Mesenchymal stem cell (in vitro differentiated cells and primary cell): ENCODE data around the gene RAB3GAP1.

Source experiments
- DNase-seq: peaks from one replicate; pipeline ENCODE4 v3.0.0-alpha.2; 2013
- H2AFZ ChIP-seq: one replicate; pipeline ENCODE4 v1.6.1; 2013; ENCODE audit warnings: low read depth, mild to moderate bottlenecking, control low read depth, inconsistent platforms, low read length, moderate library complexity
- H2AK5ac ChIP-seq: 2 replicates; pipeline ENCODE4 v1.6.1; 2013; ENCODE audit warnings: low read length, moderate library complexity, mild to moderate bottlenecking, inconsistent platforms; ENCODE audit not compliant: severe bottlenecking
- H2BK120ac ChIP-seq: one replicate; pipeline ENCODE4 v1.6.1; 2013; ENCODE audit warnings: low read depth, mild to moderate bottlenecking, inconsistent platforms, low read length, moderate library complexity
- H2BK12ac ChIP-seq, 2 experiments: one replicate each; pipeline ENCODE4 v1.6.1; 2013; ENCODE audit warnings: inconsistent platforms in 2 of 2, low read length in 2 of 2, mild to moderate bottlenecking in 2 of 2, moderate library complexity in 2 of 2, control low read depth in 1 of 2
- H2BK15ac ChIP-seq: one replicate; pipeline ENCODE4 v1.6.1; 2013; ENCODE audit warnings: mild to moderate bottlenecking, low read depth, inconsistent platforms; ENCODE audit not compliant: poor library complexity, severe bottlenecking
- H2BK5ac ChIP-seq: 2 replicates; pipeline ENCODE4 v1.6.1; 2013; ENCODE audit warnings: low read depth, mild to moderate bottlenecking, low read length, control low read depth, inconsistent platforms; ENCODE audit not compliant: poor library complexity, severe bottlenecking
- H3K14ac ChIP-seq, 2 experiments: one replicate each; pipeline ENCODE4 v1.6.1; 2013; ENCODE audit warnings: inconsistent platforms in 2 of 2, low read length in 2 of 2, control low read depth in 1 of 2, mild to moderate bottlenecking in 1 of 2, moderate library complexity in 1 of 2
- H3K18ac ChIP-seq, 2 experiments: one replicate each; pipeline ENCODE4 v1.6.1; 2013; ENCODE audit warnings: inconsistent platforms in 2 of 2, low read length in 2 of 2, control low read depth in 1 of 2, low read depth in 1 of 2, mild to moderate bottlenecking in 1 of 2
- H3K23ac ChIP-seq, 2 experiments: one replicate each; pipeline ENCODE4 v1.6.1; 2013; ENCODE audit warnings: inconsistent platforms in 2 of 2, low read length in 2 of 2, mild to moderate bottlenecking in 2 of 2, moderate library complexity in 2 of 2, control low read depth in 1 of 2
- H3K27ac ChIP-seq: 2 replicates; pipeline ENCODE4 v1.5.1; 2013; ENCODE audit warnings: mild to moderate bottlenecking, moderate library complexity, low read length, control low read depth, inconsistent platforms; ENCODE audit not compliant: poor library complexity, severe bottlenecking
- H3K27me3 ChIP-seq, 2 experiments: 2 replicates each; pipeline versions ENCODE4 v1.6.1 to v1.7.0; 2013; ENCODE audit warnings: low read length in 2 of 2, mild to moderate bottlenecking in 2 of 2, moderate library complexity in 2 of 2, control low read depth in 1 of 2, inconsistent platforms in 1 of 2; ENCODE audit not compliant: control insufficient read depth in 1 of 2, insufficient read depth in 1 of 2
- H3K36me3 ChIP-seq, 2 experiments: 2 replicates each; pipeline versions ENCODE4 v1.6.1 to v1.7.0; 2013; ENCODE audit warnings: low read length in 2 of 2, control low read depth in 1 of 2, inconsistent platforms in 1 of 2, low read depth in 1 of 2, mild to moderate bottlenecking in 1 of 2; ENCODE audit not compliant: insufficient read depth in 2 of 2, control insufficient read depth in 1 of 2
- H3K4ac ChIP-seq, 2 experiments: one replicate each; pipeline ENCODE4 v1.6.1; 2013; ENCODE audit warnings: inconsistent platforms in 2 of 2, low read length in 2 of 2, mild to moderate bottlenecking in 2 of 2, moderate library complexity in 2 of 2, control low read depth in 1 of 2, low read depth in 1 of 2
- H3K4me1 ChIP-seq: 2 replicates; pipeline ENCODE4 v1.6.1; 2013; ENCODE audit warnings: low read depth, low read length, control low read depth; ENCODE audit not compliant: control insufficient read depth, insufficient read depth
- H3K4me2 ChIP-seq: 2 replicates; pipeline ENCODE4 v1.6.1; 2013; ENCODE audit warnings: low read length, mild to moderate bottlenecking, inconsistent platforms; ENCODE audit not compliant: poor library complexity, severe bottlenecking
- H3K4me3 ChIP-seq, 2 experiments: 2 replicates each; pipeline versions ENCODE4 v1.5.1 to v1.7.0; 2013; ENCODE audit warnings: low read length in 2 of 2, mild to moderate bottlenecking in 2 of 2, control low read depth in 1 of 2, low read depth in 1 of 2; ENCODE audit not compliant: insufficient read depth in 1 of 2
- H3K79me1 ChIP-seq: replicated peaks from 2 replicates; pipeline ENCODE4 v1.6.1; 2013; ENCODE audit warnings: mild to moderate bottlenecking, control low read depth, low read length, inconsistent platforms; ENCODE audit not compliant: poor library complexity, severe bottlenecking
- H3K9ac ChIP-seq: 2 replicates; pipeline ENCODE4 v1.7.0; 2013; ENCODE audit warnings: mild to moderate bottlenecking, low read length, moderate library complexity
- H3K9me3 ChIP-seq: 2 replicates; pipeline ENCODE4 v1.7.0; 2013; ENCODE audit warnings: mild to moderate bottlenecking, low read length; ENCODE audit not compliant: control insufficient read depth
- H4K8ac ChIP-seq: one replicate; pipeline ENCODE4 v1.6.1; 2013; ENCODE audit warnings: inconsistent platforms, mild to moderate bottlenecking, low read length, moderate library complexity
- H4K91ac ChIP-seq: one replicate; pipeline ENCODE4 v1.6.1; 2013; ENCODE audit warnings: mild to moderate bottlenecking, low read length, inconsistent platforms
- WGBS: methylation state at CpG from one replicate; pipeline ENCODE4 v1.1.7; 2013; ENCODE audit warnings: mixed read lengths; 5-methylcytosine and 5-hydroxymethylcytosine counted together

The RAB3GAP1 gene

GRCh38 chr2:135164431-135164830 lies 112.3 kb downstream of the RAB3GAP1 start:
- Histone ChIP-seq H2BK120ac (no peak overlapping the region), H3K36me3 (peaks cover 7 to 78% of the 10 kb centered on the region in 2 experiments), H2AK5ac (no peak overlapping the region), H2BK15ac (no peak overlapping the region), H2BK5ac (no peak overlapping the region), H3K4me2 (no peak overlapping the region), H3K14ac (no peak overlapping the region), H3K23ac (no peak overlapping the region), H3K9ac (peak overlapping the region; percentile 14), H4K8ac (no peak overlapping the region), H3K4ac (no peak overlapping the region), H2AFZ (no peak overlapping the region), H3K9me3 (no peaks in the 10 kb centered on the region), H3K18ac (no peak overlapping the region), H2BK12ac (no peak overlapping the region), H3K27ac (no peak overlapping the region), H3K4me1 (no peaks in the 10 kb centered on the region), H4K91ac (no peak overlapping the region), H3K27me3 (no peaks in the 10 kb centered on the region), H3K4me3 (no peak overlapping the region), H3K79me1 (peaks cover 16% of the 10 kb centered on the region)
- 67% methylated on average over 1 of the region's 3 CpGs for WGBS
- peak; percentile 38 for DNase-seq

GRCh38 chr2:135167273-135167672 lies 115.2 kb downstream of the RAB3GAP1 start:
- Histone ChIP-seq H3K27ac (no peak overlapping the region), H3K9me3 (no peaks in the 10 kb centered on the region), H3K14ac (no peak overlapping the region)

GRCh38 chr2:135168204-135168856 lies 116.2 kb downstream of the RAB3GAP1 start:
- Histone ChIP-seq H3K27me3 (no peaks in the 10 kb centered on the region), H3K79me1 (peaks cover 21% of the 10 kb centered on the region), H4K91ac (no peak overlapping the region), H2AK5ac (no peak overlapping the region), H3K4me2 (no peak overlapping the region), H3K18ac (no peak overlapping the region), H2BK15ac (no peak overlapping the region), H3K4ac (no peak overlapping the region), H2BK120ac (no peak overlapping the region), H3K9me3 (no peaks in the 10 kb centered on the region), H3K9ac (no peak overlapping the region), H3K14ac (no peak overlapping the region), H3K27ac (no peak overlapping the region), H3K4me1 (no peaks in the 10 kb centered on the region), H3K23ac (no peak overlapping the region), H2BK12ac (no peak overlapping the region), H2BK5ac (no peak overlapping the region), H2AFZ (no peak overlapping the region), H4K8ac (no peak overlapping the region), H3K4me3 (no peak overlapping the region), H3K36me3 (peaks cover 25 to 86% of the 10 kb centered on the region in 2 experiments)
- no peak for DNase-seq
- WGBS, result 96% methylated on average over 10 of the region's 11 CpGs

More at GRCh38 chr2:135167273-135167672, 115.2 kb downstream of the RAB3GAP1 start:
- no peak overlapping the region for H4K91ac ChIP-seq
- no peak overlapping the region for H3K4me2 ChIP-seq
- H3K4me3 ChIP-seq, result no peak overlapping the region
- H4K8ac ChIP-seq, result no peak overlapping the region
- H2BK15ac ChIP-seq, result no peak overlapping the region
- no peak overlapping the region for H2BK120ac ChIP-seq
- H3K9ac ChIP-seq, result no peak overlapping the region
- no peak overlapping the region for H2BK12ac ChIP-seq
- no peak overlapping the region for H3K23ac ChIP-seq
- no peaks in the 10 kb centered on the region for H3K4me1 ChIP-seq
- H3K79me1 ChIP-seq, result peaks cover 20% of the 10 kb centered on the region
- no peaks in the 10 kb centered on the region for H3K27me3 ChIP-seq
- no peak overlapping the region for H2AFZ ChIP-seq
- WGBS, result 100% methylated on average over 1 of the region's 1 CpG
- H2AK5ac ChIP-seq, result no peak overlapping the region
- H3K4ac ChIP-seq, result no peak overlapping the region
- no peak overlapping the region for H3K18ac ChIP-seq
- H3K36me3 ChIP-seq, result peaks cover 21 to 90% of the 10 kb centered on the region in 2 experiments
- no peak overlapping the region for H2BK5ac ChIP-seq
- no peak for DNase-seq

GRCh38 chr2:135169900-135170753 lies 118.0 kb downstream of the RAB3GAP1 start:
- H3K23ac ChIP-seq, result no peak overlapping the region
- H3K36me3 ChIP-seq, result peaks cover 40 to 79% of the 10 kb centered on the region in 2 experiments
- H3K9ac ChIP-seq, result no peak overlapping the region
- H2BK12ac ChIP-seq, result no peak overlapping the region
- peaks cover 25% of the 10 kb centered on the region for H3K79me1 ChIP-seq
- no peak overlapping the region for H3K18ac ChIP-seq
- no peak overlapping the region for H2BK15ac ChIP-seq
- H2AK5ac ChIP-seq, result no peak overlapping the region
- no peaks in the 10 kb centered on the region for H3K9me3 ChIP-seq
- WGBS, result 97% methylated on average over 10 of the region's 11 CpGs
- H3K27me3 ChIP-seq, result no peaks in the 10 kb centered on the region
- no peak overlapping the region for H2BK5ac ChIP-seq
- H3K27ac ChIP-seq, result no peak overlapping the region
- no peak overlapping the region for H3K4me2 ChIP-seq
- no peaks in the 10 kb centered on the region for H3K4me1 ChIP-seq
- no peak overlapping the region for H4K91ac ChIP-seq
- H3K4me3 ChIP-seq, result no peak overlapping the region
- H3K14ac ChIP-seq, result no peak overlapping the region
- H2BK120ac ChIP-seq, result no peak overlapping the region
- no peak overlapping the region for H3K4ac ChIP-seq
- H2AFZ ChIP-seq, result no peak overlapping the region
- DNase-seq, result no peak
- no peak overlapping the region for H4K8ac ChIP-seq
